HG03280 (cell line): ENCODE results near the gene CDK2.

Source experiments
- ATAC-seq: cut with Tn5 transposase; IDR thresholded peaks from one replicate; pipeline ENCODE4 v1.9.1; 2021; ENCODE audit warnings: mild to moderate bottlenecking, moderate library complexity; ENCODE audit not compliant: unreplicated experiment

The CDK2 gene

DNA sequence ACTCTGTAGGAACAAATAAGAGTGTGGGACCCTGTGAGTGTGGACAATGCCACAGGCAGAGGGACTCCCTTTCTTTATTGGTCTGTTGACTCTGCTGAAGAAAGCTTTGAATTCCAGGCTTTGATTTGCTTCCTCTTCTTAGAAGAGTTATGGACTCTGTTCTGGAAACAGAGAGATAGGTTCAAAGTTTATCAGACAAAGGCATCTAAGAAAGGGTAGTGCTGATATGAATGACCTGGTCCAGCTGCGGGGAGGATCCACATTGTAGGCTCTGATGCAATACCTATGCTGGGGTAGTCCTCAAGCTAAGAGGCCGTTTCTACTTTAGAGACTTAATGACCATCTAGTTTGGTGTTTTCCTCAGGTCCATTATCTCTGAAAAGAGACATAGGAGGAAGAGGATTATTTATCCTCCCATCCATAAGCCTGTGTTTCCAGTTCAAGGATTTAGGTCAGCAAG lies 43.5 kb downstream of the CDK2 start:
- ATAC-seq = no peak

DNA sequence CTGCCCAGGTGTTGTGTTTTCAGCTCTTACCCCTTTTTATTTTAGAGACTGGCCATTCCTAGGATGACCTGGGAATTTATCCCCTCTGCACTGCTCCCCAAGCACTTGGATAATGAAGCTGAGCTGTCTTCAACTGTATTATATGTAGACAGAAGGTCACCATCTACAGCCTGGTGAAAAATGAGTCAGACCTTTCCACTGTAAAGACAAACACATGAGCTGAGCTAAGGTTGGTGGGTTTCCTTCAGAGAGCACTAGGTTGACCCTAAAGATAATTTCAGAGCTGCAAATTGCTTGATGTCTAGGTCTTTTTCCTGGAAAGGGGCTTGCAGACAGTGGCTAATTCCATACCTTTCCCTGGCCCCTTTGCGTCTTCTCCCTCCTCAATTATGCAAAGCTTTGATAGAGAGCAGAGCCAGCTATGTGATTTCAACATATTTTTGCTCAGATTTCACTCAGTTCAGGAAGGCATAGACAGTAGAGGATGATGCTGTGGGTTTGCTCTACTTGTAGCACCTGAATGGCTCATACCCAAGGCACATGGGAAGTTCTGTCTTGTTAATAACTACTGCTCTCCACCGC lies 45.0 kb downstream of the CDK2 start:
- ATAC-seq = no peak

DNA sequence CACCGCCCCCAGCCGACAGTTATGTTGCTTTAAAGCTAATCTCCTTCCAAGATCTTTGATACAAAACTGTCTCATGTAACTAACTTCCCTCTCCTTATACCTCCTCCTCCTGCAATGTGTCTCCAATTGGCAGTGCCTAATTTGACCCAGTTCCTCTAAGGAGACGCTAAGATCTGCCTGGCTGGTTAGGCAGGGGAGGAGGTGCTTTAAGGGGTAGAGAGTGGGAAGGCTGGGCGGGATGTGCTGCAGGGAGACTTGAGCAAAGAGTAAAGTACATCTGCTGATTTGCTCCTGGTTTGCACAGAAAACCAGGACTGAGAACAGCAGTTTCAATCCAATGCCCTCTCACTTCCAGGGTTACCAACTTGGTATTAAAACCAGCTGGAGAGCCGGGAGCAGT lies 46.9 kb downstream of the CDK2 start:
- ATAC-seq = no peak

DNA sequence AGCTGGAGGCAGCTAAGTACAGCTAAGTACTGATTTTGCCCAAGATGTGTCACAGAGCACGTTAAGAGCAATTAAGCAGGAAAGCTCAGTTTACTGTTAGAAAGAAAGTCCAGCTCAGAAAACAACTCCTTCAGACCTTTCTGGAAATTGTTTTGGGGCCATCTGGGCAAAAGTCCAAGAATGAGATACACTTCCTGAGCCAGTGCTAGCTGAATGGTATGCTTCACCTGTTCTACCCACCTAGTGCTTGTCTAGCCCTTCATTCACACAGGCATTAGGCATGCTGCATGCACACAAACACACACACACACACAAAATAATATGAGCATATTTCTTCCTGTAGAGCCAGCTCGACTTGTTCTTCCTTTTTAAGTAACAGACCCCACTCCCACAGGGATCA lies 47.6 kb downstream of the CDK2 start:
- ATAC-seq = no peak

DNA sequence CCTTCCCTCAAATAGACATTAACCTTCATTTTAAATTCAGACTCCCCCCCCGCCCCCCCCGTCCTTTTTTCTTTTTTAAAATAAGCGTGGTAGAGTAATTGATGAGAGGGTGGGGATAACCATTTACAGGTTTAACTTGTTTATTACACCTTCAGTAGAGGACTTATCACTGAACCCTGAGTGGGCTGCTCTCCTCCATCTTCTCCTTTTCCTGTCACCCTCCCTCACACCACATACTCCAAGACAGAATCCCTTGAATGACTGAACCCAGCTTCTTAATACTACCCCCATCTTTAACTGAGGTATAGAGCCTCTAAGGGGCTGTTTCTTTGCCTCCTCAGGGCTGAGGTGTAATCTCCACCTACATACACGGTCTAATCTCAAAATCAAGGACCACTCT lies 50.6 kb downstream of the CDK2 start:
- no peak for ATAC-seq

DNA sequence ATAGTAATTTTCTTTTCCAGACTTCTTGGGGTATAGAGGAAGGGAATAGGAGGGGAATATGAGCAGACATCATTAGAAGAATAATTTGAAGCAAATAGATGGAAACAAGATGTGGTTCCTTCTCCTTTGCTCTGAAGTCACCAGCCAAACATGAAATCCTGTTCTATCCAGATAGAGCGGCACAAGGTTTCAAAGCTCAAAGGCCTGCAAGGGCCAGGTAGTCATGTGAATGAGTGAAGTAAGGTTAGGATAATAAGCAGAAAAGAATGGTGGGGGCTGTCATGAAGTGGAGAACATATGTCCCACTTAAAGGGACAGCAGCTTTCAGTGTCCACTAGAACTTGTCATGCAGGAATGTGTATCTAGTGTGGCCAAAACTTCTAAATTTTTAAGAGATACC lies 51.7 kb downstream of the CDK2 start:
- no peak for ATAC-seq

DNA sequence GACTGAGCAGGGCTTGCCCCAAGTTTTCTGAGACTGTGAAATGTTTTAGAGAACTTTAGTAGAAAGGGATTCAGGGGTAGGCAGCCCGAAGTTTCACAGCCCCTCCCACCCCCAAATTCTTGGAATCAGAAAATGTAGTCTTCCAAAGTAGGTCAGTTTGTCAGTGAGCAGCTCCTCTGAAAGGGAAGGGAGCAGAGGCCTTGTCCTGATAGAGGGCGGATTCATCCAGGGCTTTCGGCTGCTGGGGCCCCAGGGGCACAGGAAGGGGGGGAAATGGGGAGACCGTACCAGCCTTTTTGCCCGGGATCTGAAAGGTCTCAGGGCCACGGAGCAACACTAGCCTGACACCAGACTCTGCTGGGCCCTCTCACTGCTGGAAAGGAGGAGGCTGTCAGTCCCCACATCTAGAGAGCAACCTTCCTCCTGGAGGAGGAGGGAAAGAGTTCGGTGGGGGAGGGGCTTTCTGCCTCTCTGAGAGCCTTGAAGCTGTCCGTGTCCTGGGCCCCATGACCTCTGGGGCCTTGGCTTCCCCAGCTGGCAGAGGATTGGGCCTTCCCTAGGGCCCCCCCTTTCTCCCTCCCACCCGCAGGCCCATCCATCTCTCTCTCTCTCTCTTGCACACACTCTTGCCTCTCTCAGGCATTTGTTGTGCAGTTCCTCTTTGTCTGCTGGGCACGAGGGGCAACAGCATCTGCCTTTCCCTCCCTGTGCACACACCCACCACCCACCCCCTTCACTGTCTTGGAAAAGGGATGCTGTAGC lies 54.0 kb downstream of the CDK2 start, which contains the start of gene IKZF4:
Gene IKZF4 (plus strand): TSS at position 621 of the 762 bp plus-strand sequence. CDS start 451 bp downstream, outside the sequence.
- ATAC-seq = no peak

DNA sequence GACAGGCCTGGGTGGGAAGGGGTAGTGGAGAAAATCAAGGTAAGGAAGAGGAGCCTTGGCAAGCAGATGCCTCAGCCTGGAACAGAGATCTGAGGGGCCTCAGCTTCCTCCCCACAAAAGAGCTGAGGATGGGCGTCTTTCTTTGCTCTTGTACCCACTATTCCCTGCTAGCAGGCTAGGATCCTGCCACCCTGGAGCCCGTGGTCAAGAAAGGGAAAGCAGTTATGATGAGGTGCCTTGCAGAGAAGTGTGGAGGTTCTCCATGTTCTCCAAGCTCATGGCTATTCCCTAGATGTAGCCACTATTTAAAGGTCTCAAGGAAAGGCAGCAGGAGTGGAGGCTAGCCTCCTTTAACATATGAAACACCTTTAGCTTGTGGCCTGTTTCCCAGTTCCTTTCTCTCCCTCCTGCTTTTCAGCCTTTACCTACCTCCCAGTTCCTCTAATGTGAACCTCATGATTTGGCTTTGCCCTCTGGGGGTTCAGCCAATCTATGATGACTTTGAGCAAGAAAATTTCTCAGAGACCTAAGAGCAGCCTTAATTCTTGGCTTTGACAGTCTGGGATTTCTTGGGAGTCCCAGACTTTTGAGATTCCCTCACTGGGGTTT lies 55.4 kb downstream of the CDK2 start:
- no peak for ATAC-seq
